GM19328 (cell line): Measurements from ENCODE around the gene ZNF521.
"Not testable (repeated sequence)": the region's sequence is repeated elsewhere in the genome, so short reads cannot be mapped to it uniquely, and the experiment has no call there.

Experiments used
- ATAC-seq: cut with Tn5 transposase; IDR thresholded peaks from one replicate; pipeline ENCODE4 v1.9.1; 2021; ENCODE audit warnings: mild to moderate bottlenecking, moderate library complexity; ENCODE audit not compliant: unreplicated experiment

ZNF521 gene

GRCh38 chr18:25043104-25043503 is 308.9 kb downstream of the ZNF521 start:
- ATAC-seq = no peak

GRCh38 chr18:25042641-25043051 is 309.3 kb downstream of the ZNF521 start:
- ATAC-seq = no peak

- no peak for ATAC-seq
Measured at GRCh38 chr18:25039781-25040180, 312.2 kb downstream of the ZNF521 start.

GRCh38 chr18:25038261-25038660 is 313.7 kb downstream of the ZNF521 start:
- ATAC-seq = no peak

DNA sequence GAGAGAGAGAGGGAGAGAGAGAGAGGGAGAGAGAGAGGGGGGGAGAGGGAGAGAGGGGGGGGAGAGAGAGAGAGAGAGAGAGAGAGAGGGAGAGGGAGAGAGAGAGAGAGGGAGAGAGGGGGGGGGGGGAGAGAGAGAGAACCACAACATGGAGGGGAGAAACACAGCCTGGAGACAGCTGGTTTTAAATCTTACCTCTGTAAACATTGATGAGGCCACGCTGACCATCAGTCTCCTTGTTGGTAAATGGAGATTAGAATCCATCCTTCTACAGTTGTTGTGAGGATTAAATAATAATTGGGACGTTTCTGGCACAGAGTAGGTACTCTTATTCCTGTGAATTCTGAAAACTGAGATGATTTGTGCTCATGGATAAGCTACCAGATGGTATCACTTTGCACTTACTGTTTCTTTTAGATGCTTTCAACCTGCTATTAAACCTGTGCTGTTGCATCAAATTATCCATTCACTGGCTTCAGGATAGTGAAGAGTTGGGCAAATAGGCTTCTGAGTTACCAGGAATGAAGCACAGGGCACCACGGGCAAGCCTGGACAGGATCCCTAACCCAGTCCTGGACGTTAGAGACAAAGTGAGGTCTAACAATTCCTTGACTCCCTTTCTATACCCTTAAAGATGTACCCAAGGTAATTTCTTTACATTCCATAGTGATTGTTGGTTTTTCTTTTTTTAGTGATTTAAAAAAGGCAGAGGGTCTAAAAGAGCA is 318.1 kb downstream of the ZNF521 start:
- no peak for ATAC-seq

GRCh38 chr18:25033175-25033574 is 318.8 kb downstream of the ZNF521 start:
- ATAC-seq = not testable (repeated sequence)

- ATAC-seq = no peak
Measured at GRCh38 chr18:25029802-25030201, 322.2 kb downstream of the ZNF521 start.

DNA sequence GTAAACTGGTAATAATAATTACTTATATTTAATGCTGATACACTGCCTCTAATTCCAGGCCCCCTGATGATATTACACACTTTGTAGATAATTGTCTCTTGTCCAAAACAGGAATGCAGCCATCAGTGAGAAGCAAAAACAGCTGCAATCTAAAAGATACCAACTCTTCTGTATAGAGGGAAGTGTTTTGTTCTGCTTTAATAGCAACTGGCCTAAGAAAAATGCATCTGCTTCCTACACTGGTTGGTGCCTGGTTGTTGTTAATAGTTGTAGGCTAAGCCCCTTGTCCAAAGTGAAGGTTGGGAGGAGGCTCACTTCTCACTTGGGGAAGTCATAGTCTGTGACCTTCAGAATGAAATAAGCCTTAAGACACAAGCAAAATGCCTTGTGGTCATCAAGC is 332.0 kb downstream of the ZNF521 start:
- no peak for ATAC-seq

GRCh38 chr18:25019086-25019860 is 332.7 kb downstream of the ZNF521 start:
- no peak for ATAC-seq

- ATAC-seq = no peak
Measured at GRCh38 chr18:25016666-25017065, 335.3 kb downstream of the ZNF521 start.

GRCh38 chr18:25016181-25016580 is 335.8 kb downstream of the ZNF521 start:
- ATAC-seq = no peak
